HG03159 (cell line): ENCODE results near the gene CYS1.
"Not testable (repeated sequence)": the region's sequence is repeated elsewhere in the genome, so short reads cannot be mapped to it uniquely, and the experiment has no call there.

Experiments
- ATAC-seq: cut with Tn5 transposase; IDR thresholded peaks from one replicate; pipeline ENCODE4 v1.9.1; 2021; ENCODE audit warnings: mild to moderate bottlenecking, moderate library complexity; ENCODE audit not compliant: unreplicated experiment

Gene CYS1, protein sequence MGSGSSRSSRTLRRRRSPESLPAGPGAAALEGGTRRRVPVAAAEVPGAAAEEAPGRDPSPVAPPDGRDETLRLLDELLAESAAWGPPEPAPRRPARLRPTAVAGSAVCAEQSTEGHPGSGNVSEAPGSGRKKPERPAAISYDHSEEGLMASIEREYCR

GRCh38 chr2:10079870-10080535 lies at the start of gene CYS1:
Gene CYS1, minus strand, starts transcription at chr2:10080411. Its CDS starts 188 bp downstream, at chr2:10080223.
- peak; percentile 38 for ATAC-seq

GRCh38 chr2:10129490-10129889 lies 49.3 kb upstream of the CYS1 start:
- no peak for ATAC-seq

DNA sequence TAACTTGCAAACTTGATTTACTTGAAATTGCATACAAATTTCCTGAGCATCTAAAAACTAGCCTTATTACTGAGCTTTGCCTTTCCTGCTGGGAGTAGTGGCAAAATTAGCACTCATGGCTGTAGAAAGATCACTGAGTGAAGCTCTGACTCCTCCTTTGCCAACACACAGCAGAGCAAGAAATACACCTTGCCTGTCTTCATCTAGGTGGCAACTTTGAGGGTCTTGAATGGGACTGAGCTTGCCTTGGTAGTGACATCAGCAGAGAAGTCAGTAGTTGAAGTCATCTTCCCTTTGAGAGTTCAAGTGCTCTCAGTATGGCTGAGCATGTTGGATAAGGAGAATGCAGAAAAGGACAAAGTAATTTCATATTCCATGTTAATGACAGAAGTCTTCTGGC lies 48.2 kb upstream of the CYS1 start:
- ATAC-seq, result no peak

DNA sequence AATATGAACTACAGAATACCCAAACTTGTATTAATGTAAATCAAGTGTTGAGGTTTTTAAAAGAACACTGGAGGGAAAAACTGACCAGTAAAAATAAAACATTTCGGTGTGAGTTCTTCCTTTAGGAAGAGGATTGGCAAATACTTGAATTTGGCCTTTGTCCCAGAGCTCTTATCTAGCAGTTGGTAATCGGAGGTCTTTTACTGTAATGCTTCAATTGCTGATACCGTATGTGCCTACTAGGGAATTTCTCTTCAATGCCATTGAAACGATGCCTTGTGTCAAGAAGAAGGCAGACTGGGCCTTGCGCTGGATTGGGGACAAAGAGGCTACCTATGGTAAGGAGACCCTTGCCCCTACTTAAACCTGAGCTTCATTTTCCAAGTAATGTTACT lies 46.4 kb upstream of the CYS1 start:
- ATAC-seq, result no peak

DNA sequence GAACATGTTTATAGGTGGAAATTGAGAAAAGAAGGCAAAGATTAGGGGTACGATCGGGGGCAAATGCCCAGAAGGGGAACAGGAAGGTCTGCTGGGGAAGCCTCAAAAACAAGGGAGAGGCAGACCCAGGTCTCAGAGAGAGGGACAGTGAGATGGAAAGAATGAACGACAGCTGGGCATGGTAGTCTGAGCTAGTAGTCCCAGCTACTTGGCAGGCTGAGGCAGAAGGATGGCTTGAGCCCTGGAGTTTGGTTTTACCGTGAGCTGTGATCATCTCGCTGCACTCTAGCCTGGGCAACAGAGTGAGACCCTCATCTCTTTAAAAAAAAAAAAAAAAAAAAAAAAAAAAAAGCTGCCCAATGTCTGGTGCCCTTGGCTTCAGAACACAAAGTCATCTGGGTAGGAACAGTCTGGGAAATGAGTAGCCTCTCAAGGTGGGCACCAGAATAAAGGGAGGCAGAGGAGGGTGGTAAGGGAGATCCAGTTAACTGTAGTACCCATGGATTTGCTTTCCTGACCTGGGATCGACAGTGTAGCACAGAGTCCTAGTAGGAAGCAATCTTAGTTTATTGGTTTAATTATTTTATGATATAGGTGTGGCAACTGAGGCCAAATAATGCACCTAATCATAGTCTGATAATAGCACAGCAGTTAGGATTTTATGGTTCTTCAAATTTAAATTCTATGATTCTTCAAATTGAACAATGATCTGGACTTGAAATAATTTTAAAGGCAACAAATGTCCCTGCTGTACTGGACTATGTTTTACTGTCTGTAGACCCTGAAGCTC lies 45.8 kb upstream of the CYS1 start:
- no peak for ATAC-seq

DNA sequence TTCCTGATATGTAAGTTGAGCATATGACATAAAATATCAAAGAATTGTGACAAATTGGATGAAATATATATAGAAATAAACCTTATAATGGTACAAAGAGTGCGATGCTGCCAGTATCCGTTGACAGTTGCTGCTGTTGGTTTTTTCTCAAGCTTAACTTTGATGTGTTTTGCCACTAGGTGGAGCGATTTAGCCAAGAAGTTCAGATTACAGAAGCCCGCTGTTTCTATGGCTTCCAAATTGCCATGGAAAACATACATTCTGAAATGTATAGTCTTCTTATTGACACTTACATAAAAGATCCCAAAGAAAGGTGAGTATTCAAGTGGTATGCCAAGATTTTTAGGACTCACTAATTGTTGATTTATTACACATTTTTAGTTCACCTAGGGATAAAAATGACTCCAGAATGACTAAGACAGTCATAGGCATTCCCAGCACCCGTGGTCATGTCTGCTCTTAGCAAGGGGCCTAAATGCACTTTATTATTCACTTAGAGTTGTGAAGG lies 44.4 kb upstream of the CYS1 start:
- no peak for ATAC-seq

GRCh38 chr2:10123281-10123680 lies 43.1 kb upstream of the CYS1 start:
- no peak for ATAC-seq

DNA sequence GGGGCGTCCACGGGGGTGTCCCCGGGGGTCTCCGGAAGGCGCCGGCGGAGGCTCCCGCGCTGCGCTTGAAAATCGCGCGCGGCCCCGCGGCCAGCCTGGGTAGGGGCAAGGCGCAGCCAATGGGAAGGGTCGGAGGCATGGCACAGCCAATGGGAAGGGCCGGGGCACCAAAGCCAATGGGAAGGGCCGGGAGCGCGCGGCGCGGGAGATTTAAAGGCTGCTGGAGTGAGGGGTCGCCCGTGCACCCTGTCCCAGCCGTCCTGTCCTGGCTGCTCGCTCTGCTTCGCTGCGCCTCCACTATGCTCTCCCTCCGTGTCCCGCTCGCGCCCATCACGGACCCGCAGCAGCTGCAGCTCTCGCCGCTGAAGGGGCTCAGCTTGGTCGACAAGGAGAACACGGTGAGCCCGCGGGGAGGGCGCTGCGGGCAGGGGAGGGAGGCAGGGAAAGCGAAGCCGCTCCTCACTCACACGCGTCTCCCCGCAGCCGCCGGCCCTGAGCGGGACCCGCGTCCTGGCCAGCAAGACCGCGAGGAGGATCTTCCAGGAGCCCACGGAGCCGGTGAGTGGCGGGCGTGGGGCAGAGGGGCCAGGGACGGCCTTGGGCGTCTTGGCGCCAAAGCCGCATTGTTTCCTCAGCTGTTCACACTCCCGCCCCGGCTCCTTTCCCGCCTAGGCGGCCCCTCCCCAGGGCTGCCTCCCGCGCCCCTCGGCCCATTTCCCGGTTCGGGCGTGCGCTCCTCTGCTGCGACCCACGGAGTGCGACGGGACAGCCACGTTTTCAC lies 42.5 kb upstream of the CYS1 start, which contains the start of gene RRM2:
RRM2 (plus strand) TSS at position 240 of the 781 bp plus-strand sequence; CDS start at position 300, 60 bp downstream.
- peak; percentile 62 for ATAC-seq

GRCh38 chr2:10120877-10121574 lies 40.8 kb upstream of the CYS1 start:
- no peak for ATAC-seq

- peak; percentile 46 for ATAC-seq
Observed at GRCh38 chr2:10120158-10120876, 40.1 kb upstream of the CYS1 start.

DNA sequence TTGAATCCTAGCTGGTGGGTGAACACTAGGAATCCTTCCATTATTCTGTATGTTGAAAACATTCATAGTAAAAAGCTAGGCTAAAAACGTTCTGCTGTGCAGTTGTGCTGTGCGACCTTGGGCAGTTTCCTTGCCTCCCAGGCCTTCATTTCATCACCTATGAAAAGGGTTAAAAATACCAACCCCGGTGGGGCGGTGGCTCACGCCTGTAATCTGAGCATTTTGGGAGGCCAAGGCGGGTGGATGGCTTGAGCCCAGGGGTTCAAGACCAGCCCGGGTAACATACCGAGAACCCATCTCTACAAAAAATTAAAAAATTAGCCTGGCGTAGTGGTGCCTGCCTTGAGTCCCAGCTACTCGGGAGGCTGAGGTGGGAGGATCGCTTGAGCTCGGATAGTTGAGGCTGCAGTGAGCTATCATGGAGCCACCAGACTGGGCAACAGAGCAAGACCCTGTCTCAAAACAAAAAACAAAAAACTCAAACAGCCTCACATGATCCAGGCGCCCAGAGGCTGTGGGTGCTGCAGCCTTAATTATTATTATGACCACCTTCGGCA lies 39.5 kb upstream of the CYS1 start:
- no peak for ATAC-seq

- ATAC-seq, result no peak
Observed at GRCh38 chr2:10119027-10119325, 38.8 kb upstream of the CYS1 start.

- ATAC-seq, result no peak
Observed at GRCh38 chr2:10109311-10109710, 29.1 kb upstream of the CYS1 start.

GRCh38 chr2:10104906-10105305 lies 24.7 kb upstream of the CYS1 start:
- not testable (repeated sequence) for ATAC-seq

GRCh38 chr2:10103179-10103578 lies 23.0 kb upstream of the CYS1 start:
- no peak for ATAC-seq

DNA sequence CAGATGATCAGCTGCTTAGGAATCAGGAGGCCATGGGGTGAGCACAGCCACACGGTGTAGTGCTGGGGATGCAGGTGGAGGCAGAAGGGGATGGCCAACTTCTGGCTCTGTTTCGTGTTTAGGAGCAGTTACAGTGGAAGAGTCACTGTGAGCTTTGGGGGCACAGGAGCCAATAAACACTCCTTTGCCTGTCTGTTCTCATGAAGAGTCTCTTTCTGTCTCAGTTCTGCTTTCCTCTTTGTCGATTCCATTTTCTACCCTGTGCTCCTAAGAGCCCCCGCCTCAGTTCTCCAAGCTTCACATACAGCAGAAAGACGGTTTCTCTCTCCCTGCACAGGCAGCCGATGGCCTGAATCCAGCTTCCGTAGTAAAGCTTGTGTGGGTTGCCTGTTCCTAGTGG lies 21.3 kb upstream of the CYS1 start:
- no peak for ATAC-seq

DNA sequence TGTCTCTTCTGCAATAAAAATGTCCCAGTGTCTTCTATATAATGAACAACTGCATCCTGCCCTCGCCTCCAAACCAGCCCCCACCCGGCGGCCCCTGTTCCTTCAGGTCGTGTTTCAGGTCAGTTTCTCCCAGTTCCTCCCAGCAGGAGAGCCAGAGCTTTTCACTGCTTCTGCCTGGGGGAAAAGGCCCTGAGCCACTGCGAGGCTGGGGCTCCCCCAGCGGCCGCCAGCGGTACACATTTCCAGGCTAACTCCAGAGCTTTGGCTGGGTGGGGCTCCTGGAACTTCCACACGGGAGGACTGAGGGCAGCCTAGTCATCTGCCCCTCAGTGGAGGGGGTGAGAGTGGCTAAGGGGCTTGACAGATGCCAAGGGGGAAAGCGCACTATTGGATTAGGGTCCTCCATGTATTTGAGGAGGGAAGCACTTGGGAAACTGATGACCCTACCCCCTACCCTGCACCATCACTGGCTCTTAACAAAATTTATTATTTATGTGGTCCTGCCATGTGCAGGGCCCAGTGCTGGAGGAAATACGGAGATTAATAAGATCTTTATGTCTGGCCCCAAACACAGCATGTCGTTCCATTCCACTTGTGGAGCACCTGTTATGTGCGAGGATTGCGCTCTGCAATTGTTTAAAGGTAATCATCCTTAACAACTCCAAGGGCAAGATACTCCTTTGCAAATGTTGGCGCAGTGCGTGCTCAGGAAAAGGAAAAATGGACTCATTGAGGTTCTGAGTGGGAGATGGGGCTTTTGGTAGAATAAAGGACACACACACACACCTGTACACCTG lies 17.3 kb upstream of the CYS1 start:
- peak; percentile 67 for ATAC-seq

- no peak for ATAC-seq
Observed at GRCh38 chr2:10096641-10097040, 16.4 kb upstream of the CYS1 start.

DNA sequence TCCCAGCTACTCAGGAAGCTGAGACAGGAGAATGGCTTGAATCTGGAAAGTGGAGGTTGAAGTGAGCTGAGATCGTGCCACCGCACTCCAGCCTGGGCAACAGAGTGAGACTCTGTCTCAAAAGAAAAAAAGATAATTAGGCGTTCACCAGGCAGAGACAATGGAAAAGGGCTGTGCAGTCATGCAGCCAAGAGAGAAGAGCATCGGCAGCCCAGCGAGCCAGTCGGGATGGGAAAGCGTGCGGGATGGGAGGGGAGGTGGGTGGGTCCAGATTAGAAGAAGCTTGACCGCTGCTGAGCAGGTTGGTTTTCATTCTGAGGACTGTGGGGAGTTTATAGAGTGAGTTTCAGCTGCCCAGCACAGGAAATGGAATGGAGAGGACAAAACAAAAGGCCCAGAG lies 15.0 kb upstream of the CYS1 start:
- no peak for ATAC-seq
